ENCODE measurements around the gene EXOC5. TPM values are rescaled to one million over a fixed set of nuclear protein-coding genes. Genes with fewer than 3 reads are reported as not detected.

EXOC5 gene
- total RNA-seq, 3 donors from 2014 or later (not counting 1 experiment from before 2014, with no cell fraction given) = 37.1 to 42.0 (median 41.7) TPM

DNA sequence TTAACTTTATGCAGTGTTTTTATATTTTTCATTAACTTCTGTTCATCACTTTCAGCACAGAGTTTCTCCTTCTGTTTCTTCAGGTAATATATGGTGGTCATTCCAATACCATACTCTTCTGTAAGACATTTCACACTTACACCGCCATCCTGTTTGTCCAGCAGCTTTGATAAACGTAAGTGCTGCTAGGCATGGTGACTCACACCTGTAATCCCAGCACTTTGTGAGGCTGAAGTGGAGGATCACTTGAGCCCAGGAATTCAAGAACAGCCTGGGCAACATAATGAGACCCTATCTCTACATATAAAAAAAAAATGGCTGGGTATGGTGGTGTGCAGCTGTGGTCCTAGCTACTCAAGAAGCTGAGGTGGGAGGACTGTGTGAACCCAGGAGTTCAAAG, 55.8 kb downstream of the EXOC5 start:
- Histone ChIP-seq H3K27me3 (ENCODE audit: control insufficient read depth, insufficient read depth, low read length) (no peaks in the 10 kb centered on the region), H3K36me3 (ENCODE audit: control insufficient read depth, insufficient read depth, low read length) (peaks cover 49% of the 10 kb centered on the region), H3K4me1 (ENCODE audit: control insufficient read depth, insufficient read depth, low read length) (no peaks in the 10 kb centered on the region), H3K4me3 (ENCODE audit: low read length) (no peak overlapping the region), H3K27ac (ENCODE audit: low read length) (no peak overlapping the region), H3K9me3 (ENCODE audit: control insufficient read depth, insufficient read depth, low read length) (no peaks in the 10 kb centered on the region)
- intact Hi-C loops (cut with micrococcal nuclease) = no loop called here
- H3K9me3 Mint-ChIP-seq = no peaks in the 10 kb centered on the region
- H3K4me1 Mint-ChIP-seq = no peaks in the 10 kb centered on the region
- WGBS (ENCODE audit: insufficient coverage) = 94% methylated on average over 2 of the region's 2 CpGs
- no peak overlapping the region for H3K4me3 Mint-ChIP-seq
- H3K36me3 Mint-ChIP-seq = peaks cover 40% of the 10 kb centered on the region
- ATAC-seq = no peak
- no peak for DNase-seq
- H3K27me3 Mint-ChIP-seq (ENCODE audit: low read depth in 2 of 2) = no peaks in the 10 kb centered on the region
- no peak overlapping the region for H3K27ac Mint-ChIP-seq
- TF ChIP-seq CTCF (IDR thresholded peaks at IDR 0.05) = no peak

GRCh38 chr14:57209561-57209960, 59.1 kb downstream of the EXOC5 start:
- DNase-seq (no peak), ATAC-seq (no peak)
- Histone ChIP-seq H3K27ac (ENCODE audit: low read length) (no peak overlapping the region), H3K27me3 (ENCODE audit: control insufficient read depth, insufficient read depth, low read length) (no peaks in the 10 kb centered on the region), H3K9me3 (ENCODE audit: control insufficient read depth, insufficient read depth, low read length) (no peaks in the 10 kb centered on the region), H3K36me3 (ENCODE audit: control insufficient read depth, insufficient read depth, low read length) (peaks cover 40% of the 10 kb centered on the region), H3K4me3 (ENCODE audit: low read length) (no peak overlapping the region), H3K4me1 (ENCODE audit: control insufficient read depth, insufficient read depth, low read length) (no peaks in the 10 kb centered on the region)
- 96% methylated on average over 3 of the region's 4 CpGs for WGBS (ENCODE audit: insufficient coverage)
- H3K9me3 Mint-ChIP-seq = no peaks in the 10 kb centered on the region
- intact Hi-C loops (cut with micrococcal nuclease) = no loop called here
- no peaks in the 10 kb centered on the region for H3K27me3 Mint-ChIP-seq (ENCODE audit: low read depth in 2 of 2)
- H3K27ac Mint-ChIP-seq = no peak overlapping the region
- no peak for TF ChIP-seq CTCF (IDR thresholded peaks at IDR 0.05)
- H3K36me3 Mint-ChIP-seq = peaks cover 23% of the 10 kb centered on the region
- no peak overlapping the region for H3K4me3 Mint-ChIP-seq
- no peaks in the 10 kb centered on the region for H3K4me1 Mint-ChIP-seq

- intact Hi-C loops (cut with micrococcal nuclease) = no loop called here
These were observed 62.8 kb downstream of the EXOC5 start for GRCh38 chr14:57205938-57206337.

More at GRCh38 chr14:57205938-57206337, 62.8 kb downstream of the EXOC5 start:
- Histone ChIP-seq H3K4me1 (ENCODE audit: control insufficient read depth, insufficient read depth, low read length) (no peaks in the 10 kb centered on the region), H3K9me3 (ENCODE audit: control insufficient read depth, insufficient read depth, low read length) (no peaks in the 10 kb centered on the region), H3K27ac (ENCODE audit: low read length) (no peak overlapping the region), H3K36me3 (ENCODE audit: control insufficient read depth, insufficient read depth, low read length) (peaks cover 19% of the 10 kb centered on the region), H3K27me3 (ENCODE audit: control insufficient read depth, insufficient read depth, low read length) (no peaks in the 10 kb centered on the region), H3K4me3 (ENCODE audit: low read length) (no peak overlapping the region)
- no peak overlapping the region for H3K4me3 Mint-ChIP-seq
- DNase-seq = no peak
- peaks cover 9% of the 10 kb centered on the region for H3K36me3 Mint-ChIP-seq
- no peaks in the 10 kb centered on the region for H3K27me3 Mint-ChIP-seq (ENCODE audit: low read depth in 2 of 2)
- no peak overlapping the region for H3K27ac Mint-ChIP-seq
- no peaks in the 10 kb centered on the region for H3K4me1 Mint-ChIP-seq
- TF ChIP-seq CTCF (IDR thresholded peaks at IDR 0.05) = no peak
- WGBS (ENCODE audit: insufficient coverage) = 100% methylated on average over 3 of the region's 5 CpGs
- no peaks in the 10 kb centered on the region for H3K9me3 Mint-ChIP-seq
- ATAC-seq = no peak
